KMS-11 (cell line): ENCODE data around the gene DOK7.

Source experiments
- H2AFZ ChIP-seq: fragments of 200-600 bp; sonication (generic); 2 replicates; pipeline ENCODE4 v1.6.1; 2016; ENCODE audit warnings: antibody characterized with exemption, mixed run types, low read depth
- H3K27ac ChIP-seq: fragments of 200-600 bp; sonication (generic); 2 replicates; pipeline ENCODE4 v1.6.1; 2016; ENCODE audit warnings: mild to moderate bottlenecking, mixed run types
- H3K27me3 ChIP-seq: fragments of 200-600 bp; sonication (generic); 2 replicates; pipeline ENCODE4 v1.6.1; 2017; ENCODE audit warnings: mild to moderate bottlenecking, low read depth, mixed run types, moderate library complexity; ENCODE audit not compliant: insufficient read depth
- H3K36me3 ChIP-seq: fragments of 200-600 bp; sonication (generic); 2 replicates; pipeline ENCODE4 v1.6.1; 2017; ENCODE audit warnings: mild to moderate bottlenecking, mixed run types; ENCODE audit not compliant: insufficient read depth
- H3K4me1 ChIP-seq: fragments of 200-600 bp; sonication (generic); 2 replicates; pipeline ENCODE4 v1.6.1; 2016; ENCODE audit warnings: mild to moderate bottlenecking, low read depth, mixed run types; ENCODE audit not compliant: poor library complexity, severe bottlenecking
- H3K4me2 ChIP-seq: fragments of 200-600 bp; sonication (generic); 2 replicates; pipeline ENCODE4 v1.7.0; 2016; ENCODE audit warnings: mild to moderate bottlenecking, mixed run types
- H3K4me3 ChIP-seq: fragments of 200-600 bp; sonication (generic); IDR thresholded peaks from 2 replicates; pipeline ENCODE4 v1.6.1; 2017; ENCODE audit warnings: low read depth, low read length, mixed read lengths; ENCODE audit not compliant: insufficient read depth
- H3K79me2 ChIP-seq: fragments of 200-600 bp; sonication (generic); 2 replicates; pipeline ENCODE4 v1.6.1; 2016; ENCODE audit warnings: low read depth, mixed run types; ENCODE audit not compliant: insufficient read depth
- H3K9ac ChIP-seq: fragments of 200-600 bp; sonication (generic); 2 replicates; pipeline ENCODE4 v1.6.1; 2016; ENCODE audit warnings: mild to moderate bottlenecking, mixed run types
- H4K20me1 ChIP-seq: fragments of 200-600 bp; sonication (generic); 2 replicates; pipeline ENCODE4 v1.6.1; 2016; ENCODE audit warnings: mild to moderate bottlenecking, mixed run types; ENCODE audit not compliant: insufficient read depth
- TF ChIP-seq, protein P1 (sequence below): fragments of 200-600 bp; sonication (generic); conservative IDR thresholded peaks from 2 replicates; pipeline ENCODE4 v1.6.1; 2017; ENCODE audit warnings: low read depth, mild to moderate bottlenecking, antibody characterized with exemption, low read length, moderate library complexity, mixed read lengths

DOK7 gene

DNA sequence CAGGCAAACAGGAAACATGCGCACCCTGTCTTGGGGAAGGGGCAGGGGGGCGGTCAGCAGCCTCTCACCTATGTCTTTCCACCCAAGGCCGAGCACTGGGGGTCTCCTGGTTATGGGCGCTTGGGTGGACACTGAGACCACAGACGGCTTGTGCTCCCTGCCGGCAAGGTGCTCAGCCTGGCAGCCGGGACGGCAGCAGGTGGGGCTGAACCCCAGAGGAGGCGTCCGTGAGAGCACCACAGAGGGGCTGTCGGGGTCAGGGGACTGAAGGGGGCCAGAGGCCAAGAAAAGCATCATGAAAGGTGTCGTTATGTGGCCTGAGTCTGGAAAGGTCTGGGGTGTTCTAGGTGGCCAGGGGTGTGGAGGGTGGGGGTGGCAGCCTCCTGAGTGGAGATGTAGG lies 19.6 kb downstream of the DOK7 start:
- no peaks in the 10 kb centered on the region for H3K4me1 ChIP-seq
- no peak overlapping the region for H2AFZ ChIP-seq
- H3K4me2 ChIP-seq, result no peak overlapping the region
- H3K27me3 ChIP-seq, result peaks cover 42% of the 10 kb centered on the region; the same call in 1 of the 2 replicates
- no peaks in the 10 kb centered on the region for H3K36me3 ChIP-seq
- TF ChIP-seq, protein P1, sequence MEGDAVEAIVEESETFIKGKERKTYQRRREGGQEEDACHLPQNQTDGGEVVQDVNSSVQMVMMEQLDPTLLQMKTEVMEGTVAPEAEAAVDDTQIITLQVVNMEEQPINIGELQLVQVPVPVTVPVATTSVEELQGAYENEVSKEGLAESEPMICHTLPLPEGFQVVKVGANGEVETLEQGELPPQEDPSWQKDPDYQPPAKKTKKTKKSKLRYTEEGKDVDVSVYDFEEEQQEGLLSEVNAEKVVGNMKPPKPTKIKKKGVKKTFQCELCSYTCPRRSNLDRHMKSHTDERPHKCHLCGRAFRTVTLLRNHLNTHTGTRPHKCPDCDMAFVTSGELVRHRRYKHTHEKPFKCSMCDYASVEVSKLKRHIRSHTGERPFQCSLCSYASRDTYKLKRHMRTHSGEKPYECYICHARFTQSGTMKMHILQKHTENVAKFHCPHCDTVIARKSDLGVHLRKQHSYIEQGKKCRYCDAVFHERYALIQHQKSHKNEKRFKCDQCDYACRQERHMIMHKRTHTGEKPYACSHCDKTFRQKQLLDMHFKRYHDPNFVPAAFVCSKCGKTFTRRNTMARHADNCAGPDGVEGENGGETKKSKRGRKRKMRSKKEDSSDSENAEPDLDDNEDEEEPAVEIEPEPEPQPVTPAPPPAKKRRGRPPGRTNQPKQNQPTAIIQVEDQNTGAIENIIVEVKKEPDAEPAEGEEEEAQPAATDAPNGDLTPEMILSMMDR, result no peak
- no peak overlapping the region for H3K4me3 ChIP-seq
- no peak overlapping the region for H3K9ac ChIP-seq
- H4K20me1 ChIP-seq, result no peaks in the 10 kb centered on the region
- no peak overlapping the region for H3K27ac ChIP-seq
- no peaks in the 10 kb centered on the region for H3K79me2 ChIP-seq

DNA sequence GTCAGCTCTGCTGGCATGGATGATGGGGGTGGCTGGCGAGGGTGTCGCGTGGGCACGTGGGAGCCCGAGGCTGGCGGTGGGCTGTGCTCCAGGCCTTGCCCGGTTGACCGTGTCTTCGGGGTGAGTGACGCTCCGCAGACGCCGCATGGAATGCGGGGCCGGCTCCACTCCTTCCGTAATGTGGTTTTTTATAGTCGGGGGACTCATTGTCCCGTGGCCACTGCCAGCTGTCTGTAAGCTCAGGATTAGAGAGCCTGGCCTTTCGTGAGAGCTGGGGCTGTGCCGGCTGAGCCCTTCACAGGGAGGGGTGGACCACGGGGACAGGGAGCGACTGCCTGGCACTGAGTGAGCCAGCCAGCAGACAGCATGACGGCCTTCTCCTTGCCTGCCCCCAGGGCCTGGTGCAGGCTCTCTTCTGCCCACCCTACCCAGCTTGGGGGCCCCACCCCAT lies 20.4 kb downstream of the DOK7 start:
- TF ChIP-seq, protein P1, result no peak
- no peaks in the 10 kb centered on the region for H4K20me1 ChIP-seq
- peaks cover 36% of the 10 kb centered on the region; the same call in 1 of the 2 replicates for H3K27me3 ChIP-seq
- no peaks in the 10 kb centered on the region for H3K4me1 ChIP-seq
- H3K4me2 ChIP-seq, result no peak overlapping the region
- no peak overlapping the region for H3K4me3 ChIP-seq
- H3K79me2 ChIP-seq, result no peaks in the 10 kb centered on the region
- H3K27ac ChIP-seq, result no peak overlapping the region
- H3K36me3 ChIP-seq, result no peaks in the 10 kb centered on the region
- H2AFZ ChIP-seq, result no peak overlapping the region
- H3K9ac ChIP-seq, result no peak overlapping the region

DNA sequence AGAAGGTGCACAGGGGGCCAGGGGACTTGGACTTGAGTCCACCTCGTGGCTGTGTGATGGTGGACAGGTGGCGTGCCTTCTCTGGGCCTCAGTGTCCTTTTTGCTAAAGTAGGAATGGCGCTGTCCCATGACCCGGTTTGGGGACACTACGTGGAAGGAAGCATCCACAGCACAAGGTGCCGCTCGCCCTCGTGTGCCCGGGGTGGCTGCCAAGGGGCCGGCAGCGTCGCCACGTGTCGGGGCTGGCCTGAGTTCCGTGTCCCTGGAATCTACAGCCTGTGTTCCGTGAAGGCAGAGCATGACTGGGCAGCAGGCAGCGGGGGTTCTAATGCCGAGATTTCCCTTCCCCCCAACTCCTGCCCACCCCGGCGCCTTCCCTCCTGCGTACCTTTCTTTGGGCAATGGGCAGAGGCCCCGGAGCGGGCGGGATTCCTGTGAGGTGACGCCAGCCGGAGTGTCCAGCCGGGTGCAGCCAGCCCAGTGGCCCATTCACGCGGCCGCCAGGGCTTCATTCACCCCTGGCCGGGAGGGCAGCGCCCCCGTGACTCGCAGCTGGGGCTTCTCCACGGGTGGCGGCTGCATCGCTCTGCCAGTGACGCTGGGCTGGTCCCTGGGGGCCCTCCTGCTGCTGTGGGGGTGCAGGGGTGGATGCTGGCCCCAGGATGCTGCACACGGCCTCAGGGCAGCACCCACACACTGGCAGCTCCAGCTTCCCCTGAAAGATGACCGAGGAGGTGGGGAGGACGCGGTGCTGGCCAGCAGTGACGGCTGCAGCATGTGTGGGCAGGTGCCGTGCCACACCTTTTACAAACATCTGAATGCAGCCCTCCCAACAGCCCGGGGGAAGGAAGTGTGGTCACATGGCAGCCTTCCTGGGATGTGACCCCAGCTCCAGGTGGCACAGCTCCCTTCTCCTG lies 21.2 kb downstream of the DOK7 start:
- Histone ChIP-seq H2AFZ (no peak overlapping the region), H3K4me1 (no peaks in the 10 kb centered on the region), H3K4me2 (no peak overlapping the region), H3K9ac (no peak overlapping the region), H4K20me1 (no peaks in the 10 kb centered on the region), H3K27me3 (peaks cover 28% of the 10 kb centered on the region; the same call in 1 of the 2 replicates), H3K36me3 (no peaks in the 10 kb centered on the region), H3K27ac (no peak overlapping the region), H3K79me2 (no peaks in the 10 kb centered on the region), H3K4me3 (no peak overlapping the region)
- TF ChIP-seq, protein P1, result no peak

DNA sequence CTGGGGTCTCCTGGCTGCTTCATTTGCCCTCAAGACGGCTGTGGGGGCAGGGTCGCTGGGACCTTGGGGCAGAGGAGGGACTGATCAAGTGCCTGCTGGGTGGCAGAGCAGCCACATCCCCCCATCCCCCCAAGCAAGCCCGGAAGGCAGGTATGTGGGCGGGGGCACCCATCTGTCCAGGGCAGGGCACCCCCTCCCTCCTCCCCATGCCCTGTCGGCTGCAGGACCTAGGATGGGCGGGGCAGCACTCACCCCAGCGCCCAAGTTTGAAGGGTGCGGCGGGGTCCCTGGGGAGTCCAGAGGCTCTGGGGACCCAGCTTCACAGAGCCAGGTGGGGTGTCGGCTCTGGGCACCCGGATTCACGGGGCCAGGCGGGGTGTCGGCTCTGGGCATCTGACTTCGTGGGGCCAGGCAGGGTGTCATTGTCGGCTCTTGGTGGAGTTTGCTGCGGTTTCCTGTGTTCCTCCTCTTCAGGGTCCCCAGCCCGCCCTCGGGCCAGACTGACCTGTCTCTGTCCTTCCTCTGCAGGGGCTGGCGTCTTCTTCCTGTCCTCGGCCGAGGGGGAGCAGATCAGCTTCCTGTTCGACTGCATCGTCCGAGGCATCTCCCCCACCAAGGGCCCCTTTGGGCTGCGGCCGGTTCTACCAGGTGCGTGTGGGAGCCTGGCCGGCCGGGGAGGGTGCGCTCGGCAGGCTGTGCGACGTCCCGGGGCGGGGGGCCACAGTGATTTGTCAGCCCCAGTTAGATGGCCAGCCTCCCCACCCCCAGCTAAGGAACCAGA lies 22.1 kb downstream of the DOK7 start:
- TF ChIP-seq, protein P1, result no peak
- Histone ChIP-seq H3K9ac (no peak overlapping the region), H3K79me2 (no peaks in the 10 kb centered on the region), H3K4me3 (no peak overlapping the region), H3K4me2 (no peak overlapping the region), H3K27me3 (peaks cover 27% of the 10 kb centered on the region; the same call in 1 of the 2 replicates), H4K20me1 (no peaks in the 10 kb centered on the region), H3K36me3 (no peaks in the 10 kb centered on the region), H3K4me1 (no peaks in the 10 kb centered on the region), H3K27ac (no peak overlapping the region), H2AFZ (no peak overlapping the region)
